Hematopoietic multipotent progenitor cell treated with erythropoietin and hydrocortisone succinate and interleukin-3 and kit ligand, for 17 days (in vitro differentiated cells): ENCODE measurements around the gene TNFSF8.

Experiments used
- DNase-seq: peaks from one replicate; pipeline ENCODE4 v3.0.0-alpha.2; 2015; ENCODE audit warnings: low spot score

The TNFSF8 gene

GRCh38 chr9:114935119-114935518 lies 4.7 kb upstream of the TNFSF8 start:
- DNase-seq: no peak

- DNase-seq: no peak
Measured at GRCh38 chr9:114932502-114932901, 2.1 kb upstream of the TNFSF8 start.

DNA sequence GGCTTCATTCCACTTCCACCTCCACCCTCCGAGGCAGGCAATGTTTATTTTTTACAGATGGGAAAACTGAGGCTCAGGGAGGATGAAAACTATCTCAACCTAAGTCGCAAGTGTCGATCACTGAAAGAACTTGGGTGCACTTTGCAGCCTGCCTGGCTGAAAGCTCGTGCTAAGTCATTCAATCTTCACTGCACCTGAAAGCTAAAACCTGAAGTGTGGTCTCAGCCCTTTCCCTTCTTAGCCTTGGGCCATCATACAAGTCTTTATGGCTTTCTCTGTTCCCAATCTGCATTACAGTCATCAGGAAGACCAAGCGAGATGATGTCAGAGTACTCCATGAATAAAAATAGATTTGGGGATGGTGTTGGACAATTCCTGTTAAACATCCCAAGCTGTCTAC lies 1.0 kb upstream of the TNFSF8 start:
- no peak for DNase-seq

DNA sequence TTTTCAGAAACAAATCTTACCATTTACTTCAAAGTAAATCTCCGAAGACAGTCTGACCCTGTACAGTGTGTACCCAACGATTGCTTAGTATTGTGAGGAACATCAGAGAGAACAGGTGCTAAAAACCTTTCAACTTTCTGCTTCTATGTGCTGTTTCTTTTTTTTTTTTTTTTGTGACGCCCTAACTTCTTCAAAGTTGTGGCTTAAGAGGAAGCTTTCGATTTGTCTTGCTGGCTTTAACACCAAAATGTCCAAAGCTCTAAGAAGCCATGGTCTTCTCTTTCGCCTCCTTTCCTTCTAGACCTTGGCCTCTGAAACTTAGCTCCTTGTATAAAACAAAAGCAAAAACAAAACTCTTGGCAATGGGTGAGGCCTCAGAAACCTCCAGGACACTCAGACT lies 1.2 kb downstream of the TNFSF8 start:
- DNase-seq: no peak

- DNase-seq: no peak
Measured at GRCh38 chr9:114928671-114929070, 1.7 kb downstream of the TNFSF8 start.

GRCh38 chr9:114928136-114928535 lies 2.3 kb downstream of the TNFSF8 start:
- DNase-seq: no peak

DNA sequence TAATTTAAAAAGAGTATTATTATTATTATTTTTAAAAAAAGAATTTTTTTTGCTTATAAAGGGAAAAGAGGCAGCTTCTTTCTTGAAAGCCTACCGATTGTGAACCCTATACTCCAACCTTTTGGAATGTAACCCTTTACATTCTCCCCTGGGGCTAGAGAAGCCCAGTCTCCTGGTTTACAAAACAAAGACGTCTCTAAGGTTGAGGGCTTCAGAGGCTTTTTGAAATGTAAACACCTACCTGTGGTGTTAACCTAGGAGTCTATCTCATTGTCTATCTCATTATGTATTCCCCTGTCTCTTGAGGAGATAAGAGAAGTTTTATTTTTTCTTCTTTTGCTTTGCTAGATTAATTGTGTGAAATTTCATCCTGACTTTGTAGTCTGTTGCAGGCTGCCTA lies 4.7 kb downstream of the TNFSF8 start:
- no peak for DNase-seq

DNA sequence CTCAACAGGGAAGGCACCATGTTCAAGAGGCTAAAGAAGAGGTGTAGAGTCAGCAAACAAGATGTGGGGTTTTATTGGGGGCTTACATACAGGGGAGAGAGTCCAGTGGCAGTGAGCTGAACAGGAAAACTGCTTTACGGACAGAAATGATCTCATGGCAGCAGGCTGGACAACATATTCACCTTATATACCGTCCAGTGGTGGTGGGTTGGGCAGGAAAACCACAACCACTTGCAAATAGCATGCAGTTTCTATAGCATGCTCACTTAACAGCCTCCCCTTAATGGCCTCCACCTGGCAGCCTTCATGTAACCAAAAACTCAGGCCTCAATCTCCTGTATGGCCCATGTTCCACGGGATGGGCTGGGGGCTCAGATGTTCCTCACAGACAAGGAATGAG lies 5.4 kb downstream of the TNFSF8 start:
- DNase-seq: no peak

DNA sequence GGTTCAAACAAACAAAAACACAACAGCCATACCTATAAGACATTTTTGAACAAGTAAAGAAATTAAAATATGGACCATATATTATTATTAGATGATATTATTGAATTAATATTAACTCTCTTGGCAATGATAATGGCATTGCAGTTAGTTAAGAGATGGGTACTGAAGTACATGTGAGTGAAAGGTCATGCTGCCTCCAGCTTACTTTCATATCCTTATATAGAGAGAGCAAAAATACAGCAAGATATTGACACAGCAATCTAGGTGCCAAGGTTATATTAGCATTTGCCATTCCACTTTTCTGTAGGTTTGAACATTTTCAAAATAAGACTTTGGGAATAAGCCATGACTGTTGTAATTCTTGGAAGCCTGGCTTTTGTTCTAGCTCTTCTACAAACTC lies 6.1 kb downstream of the TNFSF8 start:
- no peak for DNase-seq

- no peak for DNase-seq
Measured at GRCh38 chr9:114923918-114924317, 6.5 kb downstream of the TNFSF8 start.

- DNase-seq: no peak
Measured at GRCh38 chr9:114921171-114921570, 9.2 kb downstream of the TNFSF8 start.

GRCh38 chr9:114919611-114920010 lies 10.8 kb downstream of the TNFSF8 start:
- DNase-seq: no peak

GRCh38 chr9:114916481-114916880 lies 13.9 kb downstream of the TNFSF8 start:
- DNase-seq: no peak

- DNase-seq: no peak
Measured at GRCh38 chr9:114914139-114914538, 16.3 kb downstream of the TNFSF8 start.

GRCh38 chr9:114913656-114914055 lies 16.7 kb downstream of the TNFSF8 start:
- no peak for DNase-seq

- DNase-seq: no peak
Measured at GRCh38 chr9:114913217-114913616, 17.2 kb downstream of the TNFSF8 start.

GRCh38 chr9:114911167-114911821 lies 19.1 kb downstream of the TNFSF8 start:
- DNase-seq: peak; percentile 6

- no peak for DNase-seq
Measured at GRCh38 chr9:114910541-114910940, 19.9 kb downstream of the TNFSF8 start.

DNA sequence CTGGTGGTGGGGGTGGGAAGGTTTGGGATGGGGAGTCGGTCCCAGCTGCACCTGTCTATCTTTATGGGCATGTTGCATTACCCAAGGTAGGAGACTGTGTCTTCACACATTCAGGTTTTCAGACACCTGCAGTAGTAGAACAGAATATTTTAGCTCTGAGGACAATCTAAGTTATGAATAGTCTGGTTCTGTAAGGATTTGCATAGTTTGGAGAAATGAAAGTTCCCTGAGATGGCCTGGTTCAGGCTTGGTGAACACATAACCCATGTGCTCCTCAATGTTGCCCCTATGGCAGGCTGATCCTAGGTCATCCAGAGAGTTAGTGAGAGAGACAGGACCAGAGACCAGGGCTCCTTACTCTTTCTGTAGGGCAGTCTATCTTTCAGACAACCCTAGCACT lies 20.7 kb downstream of the TNFSF8 start:
- no peak for DNase-seq

GRCh38 chr9:114908805-114909448 lies 21.5 kb downstream of the TNFSF8 start:
- DNase-seq: no peak

- no peak for DNase-seq
Measured at GRCh38 chr9:114908104-114908622, 22.2 kb downstream of the TNFSF8 start.

GRCh38 chr9:114906922-114907571 lies 23.3 kb downstream of the TNFSF8 start:
- no peak for DNase-seq
